ENCODE measurements around the gene DNMT3A.

DNMT3A gene

GRCh38 chr2:25328152-25329085 is 13.3 kb downstream of the DNMT3A start:
- in situ Hi-C loops (cut with MboI; ENCODE audit: low sequenced_read_pairs) = no loop called here

DNA sequence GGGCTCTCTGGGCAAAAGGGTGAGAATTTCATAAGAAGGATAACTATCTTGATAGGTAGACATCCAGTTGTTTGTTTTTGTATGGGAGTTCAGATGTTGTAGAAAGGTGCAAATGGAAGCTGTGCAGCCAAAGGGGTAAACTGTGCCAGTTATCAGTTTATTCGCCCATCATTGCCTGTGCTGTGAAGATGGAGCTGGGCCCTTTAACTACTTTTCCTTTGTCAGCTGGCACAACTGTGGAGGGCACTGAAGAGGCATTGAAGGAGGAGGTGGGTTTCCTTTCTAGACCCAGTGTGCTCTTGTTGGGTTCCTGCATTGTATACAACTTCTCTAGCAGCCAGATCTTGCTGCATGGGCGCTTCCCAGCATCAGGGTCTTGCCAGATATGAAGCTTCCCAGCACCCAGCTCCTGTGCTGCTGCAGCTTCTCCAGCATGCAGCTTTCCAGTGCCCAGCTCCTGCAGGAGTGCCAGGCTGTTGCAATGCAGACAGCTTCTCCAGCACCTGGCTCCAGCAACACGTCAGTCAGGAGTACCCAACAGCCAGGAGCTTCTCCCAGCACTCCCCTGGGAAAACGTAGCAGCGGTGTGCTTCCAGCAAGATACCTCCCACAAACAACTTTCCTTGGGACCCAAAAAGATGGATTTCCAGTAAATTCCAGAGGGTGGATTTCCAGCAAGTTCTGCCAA is 15.3 kb downstream of the DNMT3A start:
- in situ Hi-C loops (cut with MboI; ENCODE audit: low sequenced_read_pairs) = no loop called here

GRCh38 chr2:25324905-25325592 is 16.7 kb downstream of the DNMT3A start:
- in situ Hi-C loops (cut with MboI; ENCODE audit: low sequenced_read_pairs) = no loop called here

- in situ Hi-C loops (cut with MboI; ENCODE audit: low sequenced_read_pairs) = no loop called here
These were observed 17.5 kb downstream of the DNMT3A start for GRCh38 chr2:25324251-25324650.

- in situ Hi-C loops (cut with MboI; ENCODE audit: low sequenced_read_pairs) = no loop called here
These were observed 18.0 kb downstream of the DNMT3A start for GRCh38 chr2:25323610-25324189.

GRCh38 chr2:25323042-25323514 is 18.6 kb downstream of the DNMT3A start:
- in situ Hi-C loops (cut with MboI; ENCODE audit: low sequenced_read_pairs) = no loop called here

GRCh38 chr2:25322312-25322711 is 19.4 kb downstream of the DNMT3A start:
- in situ Hi-C loops (cut with MboI; ENCODE audit: low sequenced_read_pairs) = no loop called here

DNA sequence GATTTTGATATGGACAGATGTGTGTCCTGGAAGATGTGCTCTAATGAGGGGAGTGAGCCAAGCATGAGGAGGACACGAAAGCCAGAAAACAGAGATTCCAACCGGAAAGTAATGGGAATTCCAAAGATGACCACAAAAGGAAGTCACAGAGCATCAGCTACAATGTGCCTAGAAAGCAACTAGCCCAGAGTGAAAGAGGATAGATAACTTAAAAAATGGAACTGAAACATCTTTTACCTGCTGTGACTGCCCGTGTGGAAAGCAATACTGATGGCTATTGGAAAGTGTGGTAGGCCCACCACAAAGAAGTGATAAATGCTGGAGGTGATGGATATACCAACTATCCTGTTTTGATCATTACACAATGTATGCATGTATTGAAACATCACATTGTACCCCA is 21.6 kb downstream of the DNMT3A start:
- in situ Hi-C loops (cut with MboI; ENCODE audit: low sequenced_read_pairs) = no loop called here

- in situ Hi-C loops (cut with MboI; ENCODE audit: low sequenced_read_pairs) = no loop called here
These were observed 25.6 kb downstream of the DNMT3A start for GRCh38 chr2:25316101-25316500.

DNA sequence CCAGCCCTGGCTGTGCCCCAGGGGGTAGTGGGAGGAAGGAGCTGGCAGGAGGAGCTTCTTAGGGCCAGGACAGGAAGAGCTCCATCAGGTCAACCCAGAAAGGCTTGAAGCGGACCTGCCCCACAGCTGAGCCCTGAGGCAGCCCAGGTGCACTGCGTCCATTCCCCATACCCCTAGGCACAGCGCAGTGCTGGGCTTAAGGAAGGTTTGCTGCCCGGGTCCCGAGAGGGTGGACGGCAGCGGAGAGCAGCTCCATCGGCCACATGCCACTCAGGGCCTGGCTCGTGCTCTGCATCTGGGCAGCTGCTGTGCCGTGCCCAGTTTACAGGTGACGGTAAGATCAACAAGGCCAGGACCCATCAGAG is 26.4 kb downstream of the DNMT3A start:
- in situ Hi-C loops (cut with MboI; ENCODE audit: low sequenced_read_pairs) = no loop called here

- in situ Hi-C loops (cut with MboI; ENCODE audit: low sequenced_read_pairs) = no loop called here
These were observed 27.0 kb downstream of the DNMT3A start for GRCh38 chr2:25314514-25315315.

DNA sequence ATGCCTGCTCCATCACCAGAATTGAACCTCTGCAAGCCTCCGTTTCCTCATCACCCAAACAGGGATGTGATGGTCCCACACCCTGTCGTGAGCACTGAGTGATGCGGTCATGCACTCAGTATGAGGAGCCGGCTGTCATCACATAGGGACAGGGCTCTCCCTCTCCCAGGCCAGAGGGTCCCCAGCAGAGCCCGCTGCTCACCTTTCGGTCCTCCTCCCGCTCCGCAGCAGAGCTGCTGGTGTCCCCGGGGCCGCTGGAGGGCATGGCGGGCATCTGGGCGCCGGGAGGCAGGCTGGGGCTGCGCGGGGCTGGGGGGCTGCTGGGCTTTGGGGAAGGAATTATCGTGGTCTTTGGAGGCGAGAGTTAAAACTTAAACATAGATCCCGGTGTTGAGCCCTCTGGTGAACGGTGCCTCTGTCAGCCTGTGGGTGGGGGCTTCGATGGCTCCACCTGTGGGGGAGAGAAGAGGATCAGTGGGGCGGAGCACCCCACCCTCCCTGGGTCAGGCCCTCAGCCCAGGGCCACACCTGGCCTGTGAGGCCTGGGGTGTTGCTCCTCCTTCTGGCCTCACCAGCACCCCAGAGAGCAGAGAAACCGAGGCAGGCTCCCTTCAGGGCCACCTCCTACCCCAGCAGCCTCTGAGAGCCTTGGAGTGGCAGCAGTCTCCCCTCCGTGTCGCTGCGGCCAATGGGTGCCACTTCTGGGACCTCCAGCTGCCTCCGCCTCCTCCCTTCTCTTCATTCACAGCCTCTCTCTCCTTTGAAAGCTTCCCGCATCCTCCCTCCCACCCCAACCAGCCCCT is 27.8 kb downstream of the DNMT3A start:
- in situ Hi-C loops (cut with MboI; ENCODE audit: low sequenced_read_pairs) = no loop called here

DNA sequence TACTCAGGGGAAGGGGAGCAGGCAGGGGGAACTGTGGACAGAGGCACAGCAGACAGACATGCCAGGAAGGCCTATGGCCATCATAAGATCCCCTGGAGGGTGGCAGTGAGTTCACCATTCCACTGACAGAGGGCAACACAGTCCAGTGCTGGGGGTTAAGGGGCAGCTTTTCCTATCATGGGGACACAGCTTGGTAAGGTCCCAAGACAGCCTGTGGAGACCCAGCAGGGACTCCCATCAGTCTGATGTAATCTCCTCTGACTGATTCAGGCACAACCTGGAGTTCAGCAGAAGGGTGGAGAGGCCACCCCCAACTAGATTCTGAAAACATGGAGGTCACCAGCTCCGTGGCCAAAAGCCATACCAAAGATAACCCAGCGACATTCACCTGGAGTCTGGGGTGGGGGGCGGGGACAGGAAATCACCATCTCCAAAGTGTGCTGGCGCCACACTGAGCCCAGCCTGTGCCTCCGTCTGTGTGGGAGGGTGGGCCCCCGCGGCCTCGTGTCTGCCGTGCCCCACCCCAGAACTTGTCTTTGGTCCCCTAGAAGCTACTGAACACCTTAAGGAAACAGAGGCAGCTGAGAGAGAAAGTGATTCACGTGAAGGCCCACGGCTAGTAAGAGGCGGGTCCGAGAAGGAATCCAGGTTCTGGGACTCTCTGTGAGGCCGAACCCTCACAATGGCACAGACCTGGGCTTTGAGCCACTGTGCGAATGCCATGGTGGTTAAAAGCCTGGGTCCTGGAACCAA is 28.6 kb downstream of the DNMT3A start:
- in situ Hi-C loops (cut with MboI; ENCODE audit: low sequenced_read_pairs) = no loop called here

DNA sequence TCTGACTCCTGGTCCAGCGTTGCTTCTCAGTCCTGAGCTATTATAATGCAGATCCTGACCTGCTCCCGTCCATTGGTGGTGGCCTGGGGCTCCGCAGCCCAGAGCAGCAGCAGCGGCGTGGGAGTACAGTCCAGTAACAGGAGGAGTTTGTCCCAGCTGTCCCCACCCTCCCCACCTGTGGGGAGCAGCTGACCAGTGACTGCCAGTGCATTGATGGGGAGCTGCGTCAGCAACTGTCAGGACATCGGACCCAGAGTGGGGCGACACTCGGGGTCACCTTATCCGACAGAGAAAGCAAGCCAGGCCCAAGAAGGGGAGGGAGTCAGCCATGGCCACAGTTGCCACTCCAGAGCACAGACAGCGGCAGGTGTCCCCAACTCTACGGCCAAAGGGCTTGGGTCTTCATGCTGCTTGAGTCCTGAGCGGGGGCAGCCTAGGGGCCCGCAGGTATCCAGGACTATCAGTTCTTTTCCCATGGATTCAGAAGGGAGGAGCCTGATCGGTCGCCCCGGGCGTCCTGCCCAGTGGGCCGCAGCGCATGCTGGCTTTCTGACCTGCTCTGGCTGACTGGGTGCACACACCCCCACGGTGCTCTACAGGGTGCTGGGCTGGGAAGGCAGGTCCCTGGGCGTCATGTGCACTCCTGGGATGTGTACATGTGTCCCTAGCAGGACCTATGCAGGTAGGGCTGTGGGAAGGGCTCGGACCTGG is 29.7 kb downstream of the DNMT3A start:
- in situ Hi-C loops (cut with MboI; ENCODE audit: low sequenced_read_pairs) = no loop called here

- in situ Hi-C loops (cut with MboI; ENCODE audit: low sequenced_read_pairs) = no loop called here
These were observed 30.5 kb downstream of the DNMT3A start for GRCh38 chr2:25310965-25311864.

DNA sequence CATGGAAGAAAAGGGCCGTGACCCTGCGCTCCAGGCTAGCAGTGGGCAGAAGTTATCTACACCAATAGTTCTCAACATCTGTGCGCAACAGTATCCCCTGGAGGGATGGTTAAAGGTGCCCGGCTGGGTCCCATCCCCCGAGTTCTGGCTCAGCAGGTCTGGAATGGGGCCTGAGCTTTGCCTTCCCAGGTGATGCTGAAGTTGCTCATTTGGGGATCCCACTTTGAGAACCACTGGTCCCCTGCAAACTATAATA is 31.1 kb downstream of the DNMT3A start:
- in situ Hi-C loops (cut with MboI; ENCODE audit: low sequenced_read_pairs) = no loop called here

- in situ Hi-C loops (cut with MboI; ENCODE audit: low sequenced_read_pairs) = no loop called here
These were observed 32.3 kb downstream of the DNMT3A start for GRCh38 chr2:25309402-25309801.
